IPS DF 4.7 (cell line): Measurements from ENCODE around the gene PRG2.
"Not testable (repeated sequence)": the region's sequence is repeated elsewhere in the genome, so short reads cannot be mapped to it uniquely, and the experiment has no call there.

ENCODE experiments used
- DNase-seq: peaks from one replicate; pipeline ENCODE4 v3.0.0-alpha.2; 2013; ENCODE audit warnings: low spot score; ENCODE audit errors: extremely low read depth

PRG2 gene

DNA sequence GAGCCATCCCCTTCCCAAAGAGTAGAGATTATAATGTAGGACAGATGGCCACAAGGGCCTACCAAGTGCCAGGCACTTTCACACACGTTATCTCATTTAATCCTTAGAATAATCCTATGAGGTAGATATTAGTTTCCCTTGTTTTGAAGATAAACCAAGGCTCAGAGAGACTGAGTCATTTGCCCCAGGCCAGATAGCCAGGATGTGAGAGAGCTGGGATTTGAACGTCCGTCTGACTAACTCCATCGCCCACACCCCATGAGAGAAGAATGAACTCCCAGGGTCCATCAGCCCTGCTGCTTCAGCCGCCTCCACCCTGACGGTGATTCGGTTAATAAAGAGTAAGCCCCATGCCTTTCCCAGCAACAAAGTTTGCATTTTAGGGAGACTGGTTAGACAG lies 20.2 kb downstream of the PRG2 start:
- no peak for DNase-seq

GRCh38 chr11:57368845-57369232 lies 21.6 kb downstream of the PRG2 start:
- no peak for DNase-seq

- no peak for DNase-seq
Measured at GRCh38 chr11:57368106-57368844, 22.2 kb downstream of the PRG2 start.

DNA sequence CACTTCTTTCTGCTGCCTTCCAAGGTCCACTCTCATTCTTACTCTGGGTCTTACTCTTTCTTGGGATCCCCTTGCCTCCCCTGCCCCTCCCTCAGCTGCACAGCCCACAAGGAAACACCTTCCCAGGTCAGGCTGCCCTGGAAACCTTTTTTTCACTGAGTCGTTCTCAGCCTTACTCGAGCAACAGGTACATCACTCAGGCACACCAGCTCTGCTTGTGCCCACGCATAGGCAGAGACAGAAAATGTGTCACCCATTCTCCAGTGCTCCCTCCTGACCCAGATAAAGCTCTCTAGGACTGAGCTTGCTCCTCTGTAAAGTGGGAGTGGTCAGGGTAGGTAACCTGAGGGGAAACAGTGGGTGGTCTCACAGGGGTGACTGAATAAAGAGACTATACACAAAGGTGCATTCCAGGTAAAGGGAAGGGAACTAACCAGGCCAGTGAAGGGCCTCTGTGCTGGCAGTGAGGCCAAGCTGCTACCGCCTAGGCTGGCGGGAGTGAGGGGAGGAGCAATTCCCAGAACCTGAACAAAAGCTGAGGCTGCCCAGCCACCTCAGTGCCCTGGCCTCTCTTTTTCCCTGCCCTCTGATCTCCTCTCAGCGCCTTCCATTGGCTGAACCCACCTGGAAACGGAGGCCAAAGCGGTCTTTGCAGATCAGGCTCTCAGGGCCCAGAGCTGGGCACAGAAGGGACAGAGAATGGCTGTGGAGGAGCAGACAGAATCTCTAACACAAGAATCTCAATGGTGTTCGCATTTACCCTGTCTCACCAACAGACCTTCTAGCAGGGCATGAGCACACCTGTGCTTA lies 25.4 kb downstream of the PRG2 start:
- no peak for DNase-seq

GRCh38 chr11:57363131-57364080 lies 27.0 kb downstream of the PRG2 start:
- no peak for DNase-seq

GRCh38 chr11:57361926-57362325 lies 28.5 kb downstream of the PRG2 start:
- no peak for DNase-seq

DNA sequence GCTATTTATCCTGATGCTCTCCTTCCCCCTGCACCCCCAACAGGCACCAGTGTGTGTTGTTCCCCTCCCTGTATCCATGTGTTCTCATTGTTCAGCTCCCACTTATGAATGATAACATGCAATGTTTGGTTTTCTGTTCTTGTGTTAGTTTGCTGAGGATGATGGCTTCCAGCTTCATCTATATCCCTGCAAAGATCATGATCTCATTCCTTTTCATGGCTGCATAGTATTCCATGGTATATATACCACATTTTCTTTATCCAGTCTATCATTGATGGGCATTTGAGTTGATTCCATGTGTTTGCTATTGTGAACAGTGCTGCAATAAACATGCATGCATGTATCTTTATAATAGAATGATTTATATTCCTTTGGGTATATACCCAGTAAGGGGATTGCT lies 29.0 kb downstream of the PRG2 start:
- not testable (repeated sequence) for DNase-seq

- no peak for DNase-seq
Measured at GRCh38 chr11:57360991-57361390, 29.5 kb downstream of the PRG2 start.

DNA sequence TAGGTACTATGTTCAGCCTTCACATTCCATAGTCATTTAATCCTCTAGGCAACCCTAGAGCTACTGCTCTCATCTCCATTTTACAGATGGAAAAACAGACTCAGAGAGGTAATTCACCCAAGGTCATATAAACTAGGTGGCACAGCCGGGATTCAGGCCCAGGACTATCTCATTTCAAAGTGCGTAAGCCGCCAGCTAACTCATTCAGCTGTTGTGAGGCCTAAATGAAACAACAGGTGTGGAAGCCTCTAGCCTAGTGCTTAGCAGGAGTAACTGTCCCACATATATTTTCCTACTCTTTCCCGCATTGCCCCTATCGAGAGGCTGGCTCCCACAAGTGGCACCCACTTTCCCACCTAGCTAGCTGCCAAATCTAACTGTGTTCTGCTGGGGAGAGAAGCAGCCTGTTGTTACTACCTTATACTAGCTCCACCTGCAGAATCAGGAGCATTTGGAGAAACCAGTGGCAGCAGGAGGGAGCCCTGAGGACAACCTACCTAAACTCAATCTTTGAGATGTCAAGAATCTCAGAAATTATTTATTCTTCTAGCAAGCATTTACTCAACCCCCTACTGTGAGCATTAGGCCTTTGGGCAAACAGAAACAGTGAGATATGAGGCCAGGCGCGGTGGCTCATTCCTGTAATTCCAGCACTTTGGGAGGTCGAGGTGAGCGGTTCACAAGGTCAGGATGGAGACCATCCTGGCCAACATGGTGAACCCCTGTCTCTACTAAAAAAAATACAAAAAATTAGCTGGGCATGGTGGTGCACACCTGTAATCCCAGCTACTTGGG lies 30.4 kb downstream of the PRG2 start:
- DNase-seq: no peak

GRCh38 chr11:57359396-57359795 lies 31.1 kb downstream of the PRG2 start:
- DNase-seq: no peak

- DNase-seq: no peak
Measured at GRCh38 chr11:57358991-57359390, 31.5 kb downstream of the PRG2 start.

DNA sequence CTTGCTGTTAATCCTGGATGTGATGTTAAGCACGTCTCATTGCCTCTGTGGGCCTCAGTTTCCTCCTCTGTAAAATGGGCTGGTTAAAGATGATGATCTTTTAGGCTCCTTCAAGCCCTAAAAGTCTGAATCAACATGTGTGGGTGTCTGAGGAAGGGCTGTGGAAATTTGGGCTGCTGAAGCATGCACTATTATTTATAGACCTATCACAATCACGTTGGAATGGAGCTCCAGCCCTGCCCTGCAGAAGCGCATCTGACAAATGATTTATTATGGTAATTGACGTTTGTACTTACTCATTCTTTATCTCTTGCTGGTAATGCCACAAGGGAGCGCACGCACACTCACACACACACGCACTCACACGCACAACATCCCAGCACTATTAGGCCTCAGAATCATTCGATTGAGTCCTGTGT lies 31.9 kb downstream of the PRG2 start:
- no peak for DNase-seq

GRCh38 chr11:57357856-57358255 lies 32.6 kb downstream of the PRG2 start:
- no peak for DNase-seq

- no peak for DNase-seq
Measured at GRCh38 chr11:57357310-57357709, 33.1 kb downstream of the PRG2 start.

DNA sequence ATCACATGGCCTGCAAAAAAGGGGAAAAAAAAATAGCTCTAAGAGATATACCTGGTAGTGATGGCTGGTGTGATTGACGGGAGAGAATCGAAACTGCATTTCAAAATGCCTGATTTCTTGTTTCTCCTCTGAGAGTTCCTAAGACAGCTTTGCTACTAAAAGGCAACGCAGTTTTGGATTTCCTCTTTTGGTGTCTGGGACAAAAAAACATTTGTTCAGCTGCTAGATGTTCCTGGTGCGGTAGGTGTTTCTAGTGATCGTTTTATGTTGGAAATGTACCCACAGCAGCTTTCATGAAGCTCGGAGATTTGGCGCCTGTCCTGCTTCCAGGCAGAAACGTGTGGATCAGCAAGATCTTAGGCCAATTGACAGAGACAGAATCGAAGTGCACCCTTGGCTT lies 34.2 kb downstream of the PRG2 start:
- no peak for DNase-seq

DNA sequence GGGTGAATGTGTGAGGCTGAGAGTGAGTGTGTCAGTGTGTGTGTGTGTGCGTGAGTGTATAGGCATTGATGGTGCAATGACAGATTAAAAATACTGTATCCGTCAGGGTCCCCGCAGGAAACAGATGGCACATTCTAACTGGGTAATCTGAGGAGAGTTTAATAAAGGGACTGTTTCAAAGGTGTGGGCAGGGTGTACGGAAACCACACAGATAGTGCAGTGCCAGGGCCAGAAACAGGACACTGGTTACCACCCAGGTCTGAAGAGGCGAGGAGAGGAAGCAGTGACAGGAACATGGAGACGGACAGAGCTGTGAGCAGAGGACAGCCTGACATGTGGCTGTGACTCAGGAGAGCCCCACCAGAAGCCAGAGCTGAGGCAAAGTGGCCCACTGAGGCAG lies 35.8 kb downstream of the PRG2 start:
- DNase-seq: no peak

DNA sequence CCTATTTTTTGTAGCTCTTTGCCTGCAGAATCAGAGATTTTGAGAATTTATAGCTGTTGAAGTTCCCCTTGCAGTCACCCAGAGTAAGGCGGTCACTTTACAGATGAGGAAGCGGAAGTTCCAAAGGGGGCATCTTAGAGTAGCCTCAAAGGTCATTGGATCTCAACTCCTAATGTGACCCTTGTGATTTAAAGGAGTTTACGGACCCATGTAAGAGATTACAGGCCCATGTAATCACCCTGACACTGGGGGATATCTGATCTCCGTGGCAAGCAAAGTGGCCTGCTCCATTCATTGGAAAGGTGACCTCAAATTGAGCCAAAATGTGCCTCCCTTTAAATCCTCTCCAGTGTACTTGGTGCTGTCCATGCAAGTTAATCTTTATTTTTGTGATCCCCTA lies 36.6 kb downstream of the PRG2 start:
- no peak for DNase-seq

- DNase-seq: no peak
Measured at GRCh38 chr11:57353446-57353845, 37.0 kb downstream of the PRG2 start.

DNA sequence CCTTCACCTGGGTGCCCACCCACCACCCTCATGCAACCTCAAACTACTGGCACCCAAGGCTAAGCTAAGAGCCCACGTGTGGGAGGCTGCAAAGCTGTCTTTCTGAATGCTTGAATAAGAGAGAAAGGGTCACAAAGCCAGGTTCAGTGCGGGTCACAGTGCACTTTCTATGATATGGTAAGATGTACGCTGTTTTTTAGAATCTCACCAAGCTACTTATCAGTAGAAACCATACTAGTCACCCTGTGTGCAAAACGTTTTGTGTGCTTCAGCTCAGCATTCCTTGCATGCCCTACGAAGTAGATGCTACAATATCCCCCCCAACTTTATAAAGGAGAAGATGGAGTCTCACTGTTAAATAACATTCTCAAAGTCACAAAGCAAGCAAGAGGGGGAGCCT lies 37.4 kb downstream of the PRG2 start:
- no peak for DNase-seq

DNA sequence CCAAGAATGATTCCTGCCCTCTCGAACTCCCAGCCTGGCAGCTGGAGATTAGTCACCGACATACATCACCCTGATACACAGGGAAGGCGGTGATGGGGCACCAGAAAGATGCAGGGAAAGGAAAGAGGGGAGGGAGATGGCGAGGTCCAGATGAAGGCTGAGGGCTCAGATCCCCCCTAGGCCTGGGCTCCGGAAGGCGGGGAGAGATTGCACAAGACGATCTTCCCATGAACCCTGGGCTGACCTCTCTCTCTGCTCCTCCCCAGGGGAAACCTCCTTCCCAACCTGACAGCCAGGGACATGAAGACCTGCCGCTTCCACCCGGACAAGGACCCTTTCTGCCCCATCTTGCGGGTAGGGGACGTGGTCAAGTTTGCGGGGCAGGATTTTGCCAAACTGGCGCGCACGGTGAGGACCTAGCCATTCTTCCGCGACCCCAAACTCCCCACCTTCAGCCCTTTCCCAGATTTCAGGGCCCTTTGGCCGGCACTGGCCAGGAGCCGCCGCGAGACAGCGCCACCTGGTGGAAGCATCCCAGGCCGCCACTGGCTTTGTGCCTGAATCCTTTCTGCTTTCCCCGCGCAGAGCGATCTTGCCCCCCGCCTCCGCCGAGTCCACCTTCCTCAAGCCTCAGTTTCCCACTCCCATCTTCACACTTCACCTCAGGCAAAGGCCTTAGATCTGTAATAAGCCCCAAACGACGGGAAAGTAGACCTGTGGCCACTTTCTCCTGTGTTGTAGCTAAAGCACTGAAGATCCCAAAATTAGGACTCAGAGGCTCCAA lies 40.8 kb downstream of the PRG2 start:
- no peak for DNase-seq
